ENCODE results near the gene STEAP1B. TPM values are rescaled to one million over a fixed set of nuclear protein-coding genes. Genes with fewer than 3 reads are reported as not detected.
"Not testable (repeated sequence)": the region's sequence is repeated elsewhere in the genome, so short reads cannot be mapped to it uniquely, and the experiment has no call there.

STEAP1B gene
- 16.0 and 22.7 TPM in 2 replicates for total RNA-seq (2014; rRNA removed; shearing (Covaris generic))

GRCh38 chr7:22499888-22500689 is at the start of gene STEAP1B:
Gene STEAP1B (minus strand): TSS chr7:22500188. CDS start chr7:22494855, 5,333 bp downstream.
- peak within 1 kb of the TSS; percentile 49 for H3K4me3 ChIP-seq (ENCODE audit: insufficient read depth, low read depth, low read length)
- not testable (repeated sequence) for H3K27me3 ChIP-seq (ENCODE audit: control insufficient read depth, insufficient read depth, low read length); H3K36me3 ChIP-seq (replicated peaks; ENCODE audit: control insufficient read depth, insufficient read depth, low read length)
- peak; percentile 89 for DNase-seq

DNA sequence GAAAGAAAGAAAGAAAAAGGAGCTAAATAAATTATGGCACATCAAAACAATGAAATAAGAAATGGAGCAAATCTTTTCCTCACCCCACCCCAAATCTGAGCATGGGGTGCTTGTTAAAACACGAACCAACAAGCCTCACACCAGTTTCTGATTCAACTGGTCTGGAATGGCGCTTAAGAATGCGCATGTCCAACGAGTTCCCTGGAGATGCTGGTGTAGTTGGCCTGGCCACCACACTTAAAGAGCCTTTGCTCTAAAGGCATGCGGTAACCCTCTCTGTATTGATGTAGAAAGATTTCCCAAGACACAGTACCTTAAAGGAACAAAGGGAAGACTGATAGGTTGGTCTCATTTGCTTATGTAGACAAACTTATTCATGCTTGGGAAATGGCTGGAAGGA is 49.1 kb upstream of the STEAP1B start:
- Histone ChIP-seq H3K4me3 (ENCODE audit: insufficient read depth, low read depth, low read length) (peak overlapping the region; percentile 74), H3K36me3 (replicated peaks; ENCODE audit: control insufficient read depth, insufficient read depth, low read length) (no peaks in the 10 kb centered on the region), H3K27me3 (ENCODE audit: control insufficient read depth, insufficient read depth, low read length) (no peaks in the 10 kb centered on the region)
- peak; percentile 43 for DNase-seq

GRCh38 chr7:22548313-22548712 is 48.3 kb upstream of the STEAP1B start:
- no peak for DNase-seq

DNA sequence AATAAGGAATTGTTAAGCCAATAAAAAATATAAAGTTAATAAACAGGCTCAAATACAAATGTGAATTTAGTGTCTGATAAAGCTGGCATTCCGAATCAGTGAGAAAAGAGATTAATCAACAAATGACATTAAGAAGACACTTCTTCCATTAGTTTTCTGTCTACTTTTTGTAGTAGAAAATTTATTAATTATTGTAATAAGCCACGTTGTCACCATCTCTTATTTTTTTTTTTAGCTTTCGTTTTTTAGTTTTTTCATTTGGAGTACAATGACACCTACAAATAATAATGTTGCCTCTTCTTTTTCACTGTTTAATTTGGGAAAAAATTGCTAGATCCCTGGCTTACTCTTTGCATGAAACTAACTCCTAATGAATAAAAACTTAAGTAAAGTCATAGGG is 46.8 kb upstream of the STEAP1B start:
- no peak overlapping the region for H3K4me3 ChIP-seq (ENCODE audit: insufficient read depth, low read depth, low read length)
- DNase-seq = no peak
- no peaks in the 10 kb centered on the region for H3K27me3 ChIP-seq (ENCODE audit: control insufficient read depth, insufficient read depth, low read length)
- no peaks in the 10 kb centered on the region for H3K36me3 ChIP-seq (replicated peaks; ENCODE audit: control insufficient read depth, insufficient read depth, low read length)

More at GRCh38 chr7:22548313-22548712, 48.3 kb upstream of the STEAP1B start:
- Histone ChIP-seq H3K36me3 (replicated peaks; ENCODE audit: control insufficient read depth, insufficient read depth, low read length) (no peaks in the 10 kb centered on the region), H3K4me3 (ENCODE audit: insufficient read depth, low read depth, low read length) (no peak overlapping the region), H3K27me3 (ENCODE audit: control insufficient read depth, insufficient read depth, low read length) (no peaks in the 10 kb centered on the region)

DNA sequence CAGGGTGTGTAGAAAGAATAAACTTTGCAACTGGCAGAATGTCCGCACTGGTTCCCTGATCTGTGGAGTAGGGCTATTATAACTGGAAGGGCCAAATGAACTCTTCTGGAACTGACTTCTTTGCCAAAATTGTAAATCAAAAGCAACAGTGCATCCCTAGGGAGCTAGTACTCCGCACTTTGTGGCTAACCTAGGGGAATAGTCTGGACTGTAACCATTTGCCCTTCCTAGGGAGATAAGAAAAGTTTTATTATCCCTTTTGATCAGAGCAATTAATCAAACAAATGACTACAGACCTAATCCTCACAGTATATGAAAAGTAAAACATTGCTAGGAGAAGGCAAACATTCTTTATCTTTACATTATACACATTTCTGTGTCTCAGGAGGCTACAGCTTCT is 45.5 kb upstream of the STEAP1B start:
- no peak for DNase-seq
- Histone ChIP-seq H3K27me3 (ENCODE audit: control insufficient read depth, insufficient read depth, low read length) (no peaks in the 10 kb centered on the region), H3K36me3 (replicated peaks; ENCODE audit: control insufficient read depth, insufficient read depth, low read length) (no peaks in the 10 kb centered on the region), H3K4me3 (ENCODE audit: insufficient read depth, low read depth, low read length) (no peak overlapping the region)

- DNase-seq = no peak
- Histone ChIP-seq H3K36me3 (replicated peaks; ENCODE audit: control insufficient read depth, insufficient read depth, low read length) (no peaks in the 10 kb centered on the region), H3K27me3 (ENCODE audit: control insufficient read depth, insufficient read depth, low read length) (no peaks in the 10 kb centered on the region), H3K4me3 (ENCODE audit: insufficient read depth, low read depth, low read length) (no peak overlapping the region)
These were observed 44.3 kb upstream of the STEAP1B start for GRCh38 chr7:22544245-22544644.

GRCh38 chr7:22543169-22543568 is 43.2 kb upstream of the STEAP1B start:
- Histone ChIP-seq H3K27me3 (ENCODE audit: control insufficient read depth, insufficient read depth, low read length) (no peaks in the 10 kb centered on the region), H3K36me3 (replicated peaks; ENCODE audit: control insufficient read depth, insufficient read depth, low read length) (no peaks in the 10 kb centered on the region), H3K4me3 (ENCODE audit: insufficient read depth, low read depth, low read length) (no peak overlapping the region)
- no peak for DNase-seq

DNA sequence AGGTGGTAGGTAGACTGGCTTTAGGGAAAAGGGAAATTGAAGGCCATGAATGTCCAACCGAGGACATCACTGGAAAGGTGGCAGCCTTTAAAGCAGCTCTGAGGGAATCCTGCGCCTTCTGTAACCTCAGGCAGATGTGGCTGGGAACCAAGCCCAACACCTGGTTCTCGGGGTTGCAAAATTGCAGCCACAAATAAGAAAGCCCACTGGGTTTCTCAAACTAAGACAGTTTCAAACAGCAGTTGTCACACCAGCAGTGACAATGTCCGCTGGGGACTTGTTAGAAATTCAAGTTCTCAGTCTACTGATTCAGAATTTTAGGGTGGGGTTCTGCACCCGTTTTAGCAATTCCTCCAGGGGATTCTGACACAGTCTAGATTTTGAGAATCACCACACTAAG is 42.7 kb upstream of the STEAP1B start:
- no peak for DNase-seq
- H3K36me3 ChIP-seq (replicated peaks; ENCODE audit: control insufficient read depth, insufficient read depth, low read length) = no peaks in the 10 kb centered on the region
- no peak overlapping the region for H3K4me3 ChIP-seq (ENCODE audit: insufficient read depth, low read depth, low read length)
- H3K27me3 ChIP-seq (ENCODE audit: control insufficient read depth, insufficient read depth, low read length) = no peaks in the 10 kb centered on the region

GRCh38 chr7:22542254-22542653 is 42.3 kb upstream of the STEAP1B start:
- H3K27me3 ChIP-seq (ENCODE audit: control insufficient read depth, insufficient read depth, low read length) = no peaks in the 10 kb centered on the region
- DNase-seq = no peak
- no peaks in the 10 kb centered on the region for H3K36me3 ChIP-seq (replicated peaks; ENCODE audit: control insufficient read depth, insufficient read depth, low read length)
- no peak overlapping the region for H3K4me3 ChIP-seq (ENCODE audit: insufficient read depth, low read depth, low read length)

- no peak overlapping the region for H3K4me3 ChIP-seq (ENCODE audit: insufficient read depth, low read depth, low read length)
- DNase-seq = no peak
These were observed 41.8 kb upstream of the STEAP1B start for GRCh38 chr7:22541789-22542188.

GRCh38 chr7:22528537-22528936 is 28.5 kb upstream of the STEAP1B start:
- H3K27me3 ChIP-seq (ENCODE audit: control insufficient read depth, insufficient read depth, low read length); DNase-seq; H3K4me3 ChIP-seq (ENCODE audit: insufficient read depth, low read depth, low read length); H3K36me3 ChIP-seq (replicated peaks; ENCODE audit: control insufficient read depth, insufficient read depth, low read length): not testable (repeated sequence)

More at GRCh38 chr7:22541789-22542188, 41.8 kb upstream of the STEAP1B start:
- H3K36me3 ChIP-seq (replicated peaks; ENCODE audit: control insufficient read depth, insufficient read depth, low read length) = no peaks in the 10 kb centered on the region
- H3K27me3 ChIP-seq (ENCODE audit: control insufficient read depth, insufficient read depth, low read length) = no peaks in the 10 kb centered on the region

DNA sequence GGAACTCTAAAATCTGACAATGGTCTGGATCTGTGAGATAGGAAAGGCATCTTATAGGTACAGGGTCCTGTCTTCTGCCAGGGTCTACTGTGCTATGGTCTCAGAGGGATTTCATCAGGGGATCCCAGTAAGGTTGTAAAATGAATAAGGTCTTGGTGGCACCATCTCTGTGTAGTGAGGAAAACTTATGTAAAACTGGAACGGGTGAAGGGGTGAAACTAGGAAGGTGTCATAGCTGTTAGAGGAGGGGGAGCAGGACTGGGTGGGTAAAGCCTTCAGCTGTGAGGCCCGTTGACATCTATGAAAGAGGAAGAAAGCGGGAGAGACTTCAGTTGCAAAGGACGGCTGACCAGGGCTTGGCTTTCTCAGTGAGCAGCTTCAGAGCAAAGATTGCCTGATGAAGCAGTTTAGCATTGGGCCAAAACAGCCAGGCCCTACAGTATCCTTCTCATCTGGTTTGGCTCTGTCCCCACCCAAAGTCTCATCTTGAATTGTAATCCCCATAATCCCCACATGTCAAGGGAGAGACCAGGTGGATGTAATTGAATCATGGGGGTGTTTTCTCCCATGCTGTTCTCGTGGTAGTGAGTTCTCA is 24.5 kb upstream of the STEAP1B start:
- H3K36me3 ChIP-seq (replicated peaks; ENCODE audit: control insufficient read depth, insufficient read depth, low read length); H3K4me3 ChIP-seq (ENCODE audit: insufficient read depth, low read depth, low read length); H3K27me3 ChIP-seq (ENCODE audit: control insufficient read depth, insufficient read depth, low read length); DNase-seq: not testable (repeated sequence)

DNA sequence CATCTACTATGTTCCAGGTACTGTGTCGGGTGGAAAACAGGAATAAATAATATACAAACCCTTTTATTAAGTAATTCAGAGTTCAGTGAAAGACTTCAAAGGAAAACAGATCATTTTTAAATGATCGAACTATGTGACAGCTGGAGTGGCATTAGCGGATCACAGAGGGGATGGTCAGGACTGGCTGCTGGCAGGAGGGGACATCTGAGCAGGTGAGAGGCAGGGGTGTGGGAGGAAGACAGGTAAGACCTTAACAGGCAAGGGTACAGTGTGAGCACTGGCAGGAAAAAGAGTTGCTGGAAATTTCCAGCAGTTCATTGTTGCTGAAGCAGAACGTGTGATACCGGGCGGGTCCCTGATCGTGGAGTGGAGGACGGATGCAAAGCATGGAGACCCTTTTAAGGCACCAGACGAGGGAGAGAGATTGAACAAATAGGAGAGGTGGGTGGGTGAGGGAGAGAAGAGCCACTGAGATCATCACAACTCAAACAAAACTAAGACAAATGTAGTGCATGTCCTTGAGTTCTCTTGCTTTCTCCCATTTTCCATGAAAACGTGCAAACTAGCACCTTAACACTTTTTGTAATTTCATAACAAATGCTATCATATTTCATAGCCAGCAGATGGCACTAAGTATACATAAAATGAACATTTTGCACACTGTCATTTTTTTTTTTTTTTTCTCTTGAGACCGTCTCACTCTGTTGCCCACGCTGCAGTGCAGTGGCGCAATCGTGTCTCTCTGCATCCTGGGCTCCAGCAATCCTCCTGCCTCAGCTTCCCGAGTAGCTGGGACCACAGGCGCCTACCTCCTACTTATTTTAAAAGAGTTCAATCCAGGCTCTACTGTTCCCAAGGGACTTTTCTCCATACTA is 23.7 kb upstream of the STEAP1B start:
- not testable (repeated sequence) for DNase-seq; H3K36me3 ChIP-seq (replicated peaks; ENCODE audit: control insufficient read depth, insufficient read depth, low read length)

DNA sequence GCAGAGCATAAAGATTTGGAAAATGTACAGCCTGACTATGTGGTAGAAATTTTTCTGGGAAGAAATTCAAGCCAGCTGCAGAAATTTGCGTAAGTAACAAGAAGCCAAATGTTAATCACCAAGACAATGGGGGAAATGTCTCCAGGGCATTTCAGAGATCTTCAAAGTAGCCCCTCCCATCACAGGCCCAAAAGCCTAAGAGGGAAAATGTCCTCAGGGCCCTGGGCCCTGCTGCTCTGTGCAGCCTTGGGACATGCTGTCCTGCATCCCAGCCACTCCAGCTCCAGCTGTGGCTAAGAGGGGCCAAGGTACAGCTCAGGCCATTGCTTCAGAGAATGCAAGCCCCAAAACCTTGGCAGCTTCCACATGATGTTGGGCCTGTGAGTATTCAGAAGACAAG is 19.6 kb upstream of the STEAP1B start:
- not testable (repeated sequence) for H3K27me3 ChIP-seq (ENCODE audit: control insufficient read depth, insufficient read depth, low read length); DNase-seq; H3K36me3 ChIP-seq (replicated peaks; ENCODE audit: control insufficient read depth, insufficient read depth, low read length); H3K4me3 ChIP-seq (ENCODE audit: insufficient read depth, low read depth, low read length)

More for the DNA sequence above, 23.7 kb upstream of the STEAP1B start:
- not testable (repeated sequence) for H3K27me3 ChIP-seq (ENCODE audit: control insufficient read depth, insufficient read depth, low read length); H3K4me3 ChIP-seq (ENCODE audit: insufficient read depth, low read depth, low read length)

Measured in H7 (cell line).